Esophagus squamous epithelium (tissue), 5 donors: ENCODE measurements around the gene ANKRD13D. TPM values are rescaled to one million over a fixed set of nuclear protein-coding genes. Genes with fewer than 3 reads are reported as not detected.

ENCODE experiments used
- DNase-seq: peaks from one replicate; lab custom pipeline; 2025; lab: John Stamatoyannopoulos, UW
- H3K27ac ChIP-seq, 4 donors: fragments of 200-600 bp; sonication (generic); one replicate each; pipeline ENCODE4 v1.5.1; 2016 to 2019; ENCODE audit warnings: mild to moderate bottlenecking in 1 of 4
- H3K27me3 ChIP-seq, 4 donors: fragments of 200-600 bp; sonication (generic); 1 replicate in 3 of 4; 2 replicates in 1 of 4; pipeline versions ENCODE4 v1.5.1 to v1.6.0; 2017 to 2021; ENCODE audit warnings: antibody characterized with exemption in 1 of 4
- H3K36me3 ChIP-seq, 3 donors: fragments of 200-600 bp; sonication (generic); one replicate each; pipeline ENCODE4 v1.5.1; 2016 to 2019
- H3K4me1 ChIP-seq, 3 donors: fragments of 200-600 bp; sonication (generic); one replicate each; pipeline ENCODE4 v1.5.1; 2017 to 2019
- H3K4me3 ChIP-seq, 4 donors: fragments of 200-600 bp; sonication (generic); 1 replicate in 3 of 4; 2 replicates in 1 of 4; pipeline ENCODE4 v1.5.1; 2016 to 2019; ENCODE audit warnings: mild to moderate bottlenecking in 2 of 4, moderate library complexity in 1 of 4
- H3K9me3 ChIP-seq, 3 donors: fragments of 200-600 bp; sonication (generic); one replicate each; pipeline ENCODE4 v1.5.1; 2016 to 2019
- POLR2A ChIP-seq, 4 donors: fragments of 450-650 bp; IDR thresholded peaks; one replicate each; pipeline ENCODE4 v1.6.1; 2017; ENCODE audit warnings: antibody characterized with exemption in 4 of 4, mild to moderate bottlenecking in 4 of 4, moderate library complexity in 3 of 4
- WGBS, 2 donors: methylation state at CpG; one replicate each; pipeline ENCODE4 v1.1.5; 2018; 5-methylcytosine and 5-hydroxymethylcytosine counted together
- intact Hi-C: fragments of 100-400 bp; cut with DNase I; formaldehyde crosslinking; loops from one replicate; pipeline ENCODE4 v1.15.0; 2022
- total RNA-seq, 4 donors: library from RNA; depleted of rRNA; stranded (reverse); fragments of >200 nt; gene quantifications; one replicate each; pipeline ENCODE4 v1.1.0, GENCODE V29; 2016
- TF ChIP-seq, protein P1 (sequence below), 6 experiments: fragments of 450-650 bp in 4 of 6; fragments of 200-600 bp in 2 of 6; sonication (generic) in 2 of 6; IDR thresholded peaks; one replicate each; pipeline ENCODE4 v1.5.1; 2016 to 2019; ENCODE audit warnings: antibody characterized with exemption in 6 of 6, mild to moderate bottlenecking in 4 of 6, moderate library complexity in 4 of 6
- donor health status: DM: yes; HTN: yes; CAD: no.

The ANKRD13D gene
- total RNA-seq, 4 donors from 2014 or later, result 27.4 to 50.6 (median 41.6) TPM

DNA sequence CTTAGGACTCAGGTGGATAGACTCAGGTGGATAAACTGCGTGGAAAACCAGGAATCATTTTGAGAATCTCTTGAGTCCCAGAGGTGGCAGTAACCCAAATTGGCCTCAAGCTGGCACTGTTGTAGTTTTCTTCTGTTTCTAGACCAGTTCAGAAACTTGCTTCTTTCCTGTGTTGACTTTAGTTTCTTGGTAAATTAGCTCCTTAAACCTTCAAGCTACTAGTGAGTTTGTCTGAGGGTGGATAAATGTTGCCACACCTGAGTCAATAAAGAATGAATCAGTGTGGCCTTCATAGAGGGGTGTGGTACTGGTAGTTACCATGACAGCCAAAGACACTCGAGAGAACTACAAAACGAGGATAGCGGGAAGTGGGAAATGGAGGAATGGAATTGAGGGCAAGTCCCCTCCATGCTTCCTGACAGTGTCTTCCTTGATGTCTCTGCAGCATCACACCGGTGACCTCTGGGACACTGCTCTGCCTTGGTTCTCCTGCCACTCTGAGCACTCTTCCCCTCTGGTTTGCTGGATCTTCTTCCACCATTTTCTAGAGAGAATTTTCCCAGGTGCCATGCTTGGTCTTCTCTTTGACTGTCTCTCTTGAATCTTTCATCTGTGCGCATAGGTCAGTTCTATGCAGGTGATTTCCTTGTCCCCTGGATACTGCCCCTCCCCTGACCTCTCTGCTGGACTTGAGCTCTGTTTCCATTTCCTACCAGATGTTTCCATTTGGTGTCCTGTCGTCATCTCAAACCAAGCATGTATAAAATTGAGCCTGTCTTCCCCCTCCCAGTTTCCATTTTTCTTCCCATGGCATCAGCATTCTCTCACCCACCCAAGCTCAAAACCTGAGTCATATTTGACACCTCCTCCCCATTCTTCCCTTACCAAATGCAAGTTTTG is 57.1 kb downstream of the ANKRD13D start:
- peak in 1 of 4 donors; percentile 16 for TF ChIP-seq POLR2A (IDR thresholded peaks at IDR 0.05)
- TF ChIP-seq, protein P1, sequence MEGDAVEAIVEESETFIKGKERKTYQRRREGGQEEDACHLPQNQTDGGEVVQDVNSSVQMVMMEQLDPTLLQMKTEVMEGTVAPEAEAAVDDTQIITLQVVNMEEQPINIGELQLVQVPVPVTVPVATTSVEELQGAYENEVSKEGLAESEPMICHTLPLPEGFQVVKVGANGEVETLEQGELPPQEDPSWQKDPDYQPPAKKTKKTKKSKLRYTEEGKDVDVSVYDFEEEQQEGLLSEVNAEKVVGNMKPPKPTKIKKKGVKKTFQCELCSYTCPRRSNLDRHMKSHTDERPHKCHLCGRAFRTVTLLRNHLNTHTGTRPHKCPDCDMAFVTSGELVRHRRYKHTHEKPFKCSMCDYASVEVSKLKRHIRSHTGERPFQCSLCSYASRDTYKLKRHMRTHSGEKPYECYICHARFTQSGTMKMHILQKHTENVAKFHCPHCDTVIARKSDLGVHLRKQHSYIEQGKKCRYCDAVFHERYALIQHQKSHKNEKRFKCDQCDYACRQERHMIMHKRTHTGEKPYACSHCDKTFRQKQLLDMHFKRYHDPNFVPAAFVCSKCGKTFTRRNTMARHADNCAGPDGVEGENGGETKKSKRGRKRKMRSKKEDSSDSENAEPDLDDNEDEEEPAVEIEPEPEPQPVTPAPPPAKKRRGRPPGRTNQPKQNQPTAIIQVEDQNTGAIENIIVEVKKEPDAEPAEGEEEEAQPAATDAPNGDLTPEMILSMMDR (IDR thresholded peaks at IDR 0.05), result peak in 5 of 6 experiments; percentile 49 to 85 (median 72)
- no peaks in the 10 kb centered on the region for H3K36me3 ChIP-seq
- no peak overlapping the region for H3K4me3 ChIP-seq
- no peaks in the 10 kb centered on the region for H3K27me3 ChIP-seq
- H3K9me3 ChIP-seq, result no peaks in the 10 kb centered on the region
- no peak for DNase-seq
- H3K27ac ChIP-seq, result peak overlapping the region; percentile 75 to 91 (median 82)
- H3K4me1 ChIP-seq, result peaks cover 17 to 61% (median 19%) of the 10 kb centered on the region in 3 donors
- intact Hi-C loops, result loop anchor here (5.0 kb wide), 1 partner anchor 36 kb away; no protein-coding TSS in a partner anchor
- WGBS, 2 donors, result 24 to 43% methylated on average over 7 of the region's 7 CpGs

DNA sequence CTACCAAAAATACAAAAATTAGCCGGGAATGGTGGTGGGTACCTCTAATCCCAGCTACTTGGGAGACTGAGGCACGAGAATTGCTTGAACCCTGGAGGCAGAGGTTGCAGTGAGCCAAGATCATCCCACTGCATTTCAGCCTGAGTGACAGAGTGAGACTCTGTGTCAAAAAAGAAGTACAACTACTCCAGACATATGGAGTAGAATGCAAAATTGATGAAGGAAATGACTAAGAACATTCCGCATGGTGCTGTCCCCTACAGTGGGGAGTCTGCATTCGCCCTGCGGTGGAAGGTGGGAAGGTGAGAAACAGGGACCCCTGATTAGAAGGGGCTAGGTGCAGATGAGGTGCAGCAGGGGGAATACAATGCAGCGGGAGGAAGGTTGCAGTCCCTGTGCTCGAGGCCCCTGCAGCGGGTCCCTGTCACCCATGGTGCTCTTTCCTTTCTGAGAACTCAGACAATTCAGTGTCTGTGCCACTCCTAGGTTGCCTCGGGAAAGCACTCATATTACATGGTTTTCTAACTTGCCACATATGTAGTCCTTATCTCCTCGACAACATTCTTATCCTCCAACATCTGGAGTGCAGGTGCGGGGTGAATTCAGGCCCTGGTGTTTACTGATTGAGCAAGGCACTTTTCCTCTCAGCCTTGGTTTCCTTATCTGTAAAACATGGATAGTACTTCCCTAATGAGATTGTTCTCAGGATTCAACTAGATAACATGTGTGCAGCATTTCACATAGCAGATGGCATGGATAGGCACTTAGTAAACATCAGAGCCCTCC is 59.1 kb downstream of the ANKRD13D start:
- intact Hi-C loops, result loop anchor here (5.0 kb wide), 1 partner anchor 34 kb away; no protein-coding TSS in a partner anchor

DNA sequence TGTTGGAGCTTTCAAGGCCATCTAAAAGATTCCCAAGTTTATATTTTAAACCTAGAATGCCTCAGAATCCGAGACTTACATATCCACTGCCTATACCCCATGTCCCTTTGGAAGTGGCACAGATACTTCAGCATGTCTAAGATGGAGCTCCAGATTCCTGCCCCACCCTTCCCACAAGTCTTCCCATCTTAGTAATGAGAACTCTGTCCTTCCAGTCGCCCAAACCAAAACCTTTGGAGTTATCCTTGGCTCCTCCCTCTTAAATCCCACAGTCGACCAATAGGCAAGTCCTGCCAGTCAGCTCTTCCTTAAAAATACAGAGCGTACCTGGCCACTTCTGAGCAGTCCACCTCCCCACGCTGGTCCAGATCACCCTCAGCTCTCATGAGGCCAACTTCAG is 59.9 kb downstream of the ANKRD13D start:
- no peak for DNase-seq
- Histone ChIP-seq H3K4me3 (no peak overlapping the region), H3K36me3 (no peaks in the 10 kb centered on the region), H3K27me3 (no peaks in the 10 kb centered on the region), H3K27ac (peak overlapping the region; percentile 4 to 43 (median 22)), H3K9me3 (no peaks in the 10 kb centered on the region), H3K4me1 (peaks cover 37 to 81% (median 38%) of the 10 kb centered on the region in 3 donors)
- WGBS, 2 donors, result 62 to 68% methylated on average over 5 of the region's 5 CpGs
- TF ChIP-seq, protein P1 (IDR thresholded peaks at IDR 0.05), result no peak
- TF ChIP-seq POLR2A (IDR thresholded peaks at IDR 0.05), result no peak
- intact Hi-C loops, result loop anchor here (5.0 kb wide), 1 partner anchor 33 kb away; no protein-coding TSS in a partner anchor

More for the DNA sequence above, 59.1 kb downstream of the ANKRD13D start:
- Histone ChIP-seq H3K9me3 (no peaks in the 10 kb centered on the region), H3K27ac (peak overlapping the region in 3 of 4 donors; percentile 4 to 32 (median 26)), H3K4me1 (peaks cover 32 to 80% (median 34%) of the 10 kb centered on the region in 3 donors), H3K4me3 (no peak overlapping the region), H3K27me3 (no peaks in the 10 kb centered on the region), H3K36me3 (no peaks in the 10 kb centered on the region)
- TF ChIP-seq, protein P1 (IDR thresholded peaks at IDR 0.05), result no peak
- TF ChIP-seq POLR2A (IDR thresholded peaks at IDR 0.05), result no peak
- no peak for DNase-seq
- WGBS, 2 donors, result 67 to 68% methylated on average over 11 of the region's 11 CpGs

DNA sequence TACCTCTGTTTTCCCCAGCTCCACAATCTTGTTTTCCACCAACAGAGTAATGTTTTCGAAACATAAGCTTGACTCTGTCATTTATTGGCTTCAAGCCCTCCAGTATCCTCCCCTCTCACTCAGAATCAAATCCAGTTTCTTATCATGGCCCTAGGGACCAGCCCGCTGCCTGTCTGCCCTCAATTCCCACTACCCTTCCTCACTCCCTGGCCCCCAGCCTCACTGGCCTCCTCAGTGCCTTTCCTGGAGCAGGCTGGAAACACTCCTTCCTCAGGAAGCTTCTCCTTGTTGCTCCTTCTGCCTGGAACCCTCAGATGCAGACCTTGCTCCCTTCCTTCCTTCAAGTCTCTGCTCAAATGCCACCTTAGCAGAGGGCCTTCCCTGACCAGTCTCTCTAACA is 60.4 kb downstream of the ANKRD13D start:
- TF ChIP-seq, protein P1 (IDR thresholded peaks at IDR 0.05), result no peak
- TF ChIP-seq POLR2A (IDR thresholded peaks at IDR 0.05), result no peak
- H3K27ac ChIP-seq, result peak overlapping the region; percentile 4 to 43 (median 22)
- DNase-seq, result no peak
- WGBS, 2 donors, result 91 to 93% methylated on average over 2 of the region's 2 CpGs
- no peaks in the 10 kb centered on the region for H3K36me3 ChIP-seq
- H3K27me3 ChIP-seq, result no peaks in the 10 kb centered on the region
- H3K4me1 ChIP-seq, result peaks cover 40 to 81% (median 41%) of the 10 kb centered on the region in 3 donors
- intact Hi-C loops, result loop anchor here (5.0 kb wide), 1 partner anchor 33 kb away; no protein-coding TSS in a partner anchor
- no peak overlapping the region for H3K4me3 ChIP-seq
- no peaks in the 10 kb centered on the region for H3K9me3 ChIP-seq
